Retinal pigment epithelial cell (primary cell): ENCODE results near the gene TBC1D8.
A peak's percentile ranks its signal among the peaks of the same experiment; 100 is the strongest.
"Not testable (repeated sequence)": the region's sequence is repeated elsewhere in the genome, so short reads cannot be mapped to it uniquely, and the experiment has no call there.

Experiments
- DNase-seq: peaks from one replicate; pipeline ENCODE4 v3.0.0-alpha.2; 2010; ENCODE audit warnings: low read depth
- H3K4me3 ChIP-seq: 2 replicates; pipeline ENCODE4 v1.5.1; 2011; ENCODE audit warnings: mild to moderate bottlenecking, low read length, control low read depth, moderate library complexity
- TF ChIP-seq, protein P1 (sequence below): conservative IDR thresholded peaks from 2 replicates; pipeline ENCODE4 v1.5.1; 2011; ENCODE audit warnings: low read depth, low read length, control low read depth, inconsistent platforms

The TBC1D8 gene

DNA sequence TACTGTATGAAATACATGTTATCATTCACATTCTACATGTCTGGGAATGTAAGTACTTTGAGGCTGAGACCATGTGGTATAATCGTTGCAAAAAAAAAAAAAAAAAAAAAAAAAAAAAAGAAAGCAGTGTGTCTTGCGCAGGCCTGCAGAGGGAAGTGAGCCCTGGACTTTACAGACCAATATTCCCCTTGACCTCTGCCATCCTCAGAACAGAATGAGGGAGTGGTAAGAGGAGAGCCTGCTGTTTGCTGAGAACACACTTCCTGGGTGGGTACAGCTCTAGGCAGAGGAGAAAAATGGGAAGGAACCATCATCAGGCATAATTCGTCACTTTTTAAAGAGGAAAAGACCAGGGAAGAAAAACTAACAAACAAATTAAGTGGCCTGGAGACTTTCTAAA, 28.8 kb upstream of the TBC1D8 start:
- TF ChIP-seq, protein P1, sequence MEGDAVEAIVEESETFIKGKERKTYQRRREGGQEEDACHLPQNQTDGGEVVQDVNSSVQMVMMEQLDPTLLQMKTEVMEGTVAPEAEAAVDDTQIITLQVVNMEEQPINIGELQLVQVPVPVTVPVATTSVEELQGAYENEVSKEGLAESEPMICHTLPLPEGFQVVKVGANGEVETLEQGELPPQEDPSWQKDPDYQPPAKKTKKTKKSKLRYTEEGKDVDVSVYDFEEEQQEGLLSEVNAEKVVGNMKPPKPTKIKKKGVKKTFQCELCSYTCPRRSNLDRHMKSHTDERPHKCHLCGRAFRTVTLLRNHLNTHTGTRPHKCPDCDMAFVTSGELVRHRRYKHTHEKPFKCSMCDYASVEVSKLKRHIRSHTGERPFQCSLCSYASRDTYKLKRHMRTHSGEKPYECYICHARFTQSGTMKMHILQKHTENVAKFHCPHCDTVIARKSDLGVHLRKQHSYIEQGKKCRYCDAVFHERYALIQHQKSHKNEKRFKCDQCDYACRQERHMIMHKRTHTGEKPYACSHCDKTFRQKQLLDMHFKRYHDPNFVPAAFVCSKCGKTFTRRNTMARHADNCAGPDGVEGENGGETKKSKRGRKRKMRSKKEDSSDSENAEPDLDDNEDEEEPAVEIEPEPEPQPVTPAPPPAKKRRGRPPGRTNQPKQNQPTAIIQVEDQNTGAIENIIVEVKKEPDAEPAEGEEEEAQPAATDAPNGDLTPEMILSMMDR, result no peak
- no peak for DNase-seq
- H3K4me3 ChIP-seq, result no peak overlapping the region

DNA sequence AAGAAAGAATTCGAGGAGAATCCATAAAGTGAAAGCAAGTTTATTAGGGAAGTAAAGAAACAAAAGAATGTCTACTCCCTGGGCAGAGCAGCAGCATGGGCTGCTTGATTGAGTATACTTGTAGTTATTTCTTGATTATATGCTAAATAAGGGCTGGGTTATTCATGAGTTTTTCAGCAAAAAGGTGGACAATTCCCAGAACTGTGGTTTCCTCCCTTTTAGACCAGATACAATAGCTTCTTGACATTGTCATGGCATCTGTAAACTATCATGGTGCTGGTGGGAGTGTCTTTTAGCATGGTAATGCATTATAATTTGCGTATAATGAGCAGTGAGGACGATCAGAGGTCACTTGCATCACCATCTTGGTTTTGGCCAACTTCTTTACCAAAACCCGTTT, 25.6 kb upstream of the TBC1D8 start:
- DNase-seq, result no peak
- TF ChIP-seq, protein P1, result no peak
- H3K4me3 ChIP-seq, result no peak overlapping the region

DNA sequence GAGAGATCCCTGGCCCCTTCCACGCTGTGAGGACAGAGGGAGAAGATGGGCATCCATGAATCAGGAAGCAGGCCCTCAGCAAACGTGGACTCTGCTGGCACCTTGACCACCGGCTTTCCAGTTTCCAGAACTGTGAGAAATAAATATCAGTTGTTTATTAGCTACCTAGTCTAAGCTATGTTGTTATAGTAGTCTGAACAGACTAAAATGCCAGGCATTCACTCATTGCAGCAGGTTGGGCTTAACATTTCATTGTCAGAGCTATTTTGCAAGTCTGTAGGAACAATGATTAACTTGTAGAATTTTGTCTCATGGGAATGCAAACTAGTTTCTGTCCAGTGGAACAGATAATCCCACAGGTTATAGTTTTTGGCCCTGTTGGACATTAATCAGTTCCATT, 24.8 kb upstream of the TBC1D8 start:
- peak; percentile 27 for DNase-seq
- TF ChIP-seq, protein P1, result no peak
- no peak overlapping the region for H3K4me3 ChIP-seq

DNA sequence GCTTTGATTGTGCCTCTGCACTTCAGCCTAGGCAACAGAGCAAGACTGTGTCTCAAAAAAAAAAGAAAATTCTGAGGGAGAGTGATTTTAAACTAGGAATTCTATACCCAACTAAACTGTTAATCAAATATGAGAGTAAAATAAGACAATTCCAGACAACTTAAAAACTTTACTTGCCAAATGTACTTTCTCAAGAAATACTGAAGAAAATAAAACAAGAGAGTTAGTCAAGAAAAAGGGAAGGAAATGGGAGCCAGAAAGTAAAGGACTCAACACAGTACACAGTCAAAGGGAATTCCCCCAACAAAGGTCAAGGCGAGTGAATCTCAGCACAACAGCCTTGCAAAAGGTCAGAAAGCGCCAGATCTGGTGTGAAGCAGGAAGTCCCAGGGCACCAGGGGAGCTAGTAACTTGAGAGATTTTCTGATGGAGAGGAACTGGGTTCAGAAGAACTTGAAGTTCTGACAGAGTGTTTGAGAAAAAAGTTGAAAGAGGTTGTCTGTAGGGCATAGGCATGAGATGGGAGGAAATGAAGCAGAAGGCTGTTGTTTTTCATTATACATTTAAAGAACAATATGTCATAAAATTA, 22.6 kb upstream of the TBC1D8 start:
- no peak for DNase-seq
- no peak overlapping the region for H3K4me3 ChIP-seq
- TF ChIP-seq, protein P1, result no peak

DNA sequence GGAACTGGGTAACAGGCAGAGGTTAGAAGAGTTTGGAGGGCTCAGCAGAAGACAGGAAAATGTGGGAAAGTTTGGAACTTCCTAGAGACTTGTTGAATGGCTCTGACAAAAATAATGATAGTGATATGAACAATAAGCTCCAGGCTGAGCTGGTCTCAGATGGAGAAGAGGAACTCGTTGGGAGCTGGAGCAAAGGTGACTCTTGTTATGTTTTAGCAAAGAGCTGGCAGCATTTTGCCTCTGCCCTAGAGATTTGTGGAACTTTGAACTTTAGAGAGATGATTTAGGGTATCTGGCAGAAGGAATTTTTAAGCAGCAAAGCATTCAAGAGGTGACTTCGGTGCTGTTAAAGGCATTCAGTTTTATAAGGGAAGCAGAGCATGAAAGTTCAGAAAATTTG, 18.6 kb upstream of the TBC1D8 start:
- DNase-seq, H3K4me3 ChIP-seq: not testable (repeated sequence)

DNA sequence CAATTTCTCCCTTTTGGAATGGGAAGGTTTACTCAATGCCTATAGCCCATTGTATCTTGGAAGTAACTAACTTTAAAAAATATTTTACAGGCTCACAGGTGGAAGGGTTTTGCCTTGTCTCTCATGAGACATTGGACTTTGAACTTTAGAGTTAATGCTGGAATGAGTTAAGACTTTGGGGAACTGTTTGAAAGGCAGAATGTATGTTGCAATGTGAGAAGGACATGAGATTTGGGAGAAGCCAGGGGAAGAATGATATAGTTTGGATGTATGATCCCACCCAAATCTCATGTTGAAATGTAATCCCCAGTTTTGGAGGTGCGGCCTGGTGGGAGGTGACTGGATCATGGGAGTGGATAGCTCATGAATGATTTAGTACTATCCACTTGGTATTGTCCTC, 17.5 kb upstream of the TBC1D8 start:
- DNase-seq, result no peak
- TF ChIP-seq, protein P1, result no peak
- no peak overlapping the region for H3K4me3 ChIP-seq

GRCh38 chr2:101167532-101167931, 16.4 kb upstream of the TBC1D8 start:
- DNase-seq, H3K4me3 ChIP-seq: not testable (repeated sequence)

- no peak for DNase-seq
- H3K4me3 ChIP-seq, result no peak overlapping the region
- TF ChIP-seq, protein P1, result no peak
Observed at GRCh38 chr2:101164021-101164420, 12.8 kb upstream of the TBC1D8 start.
